Progenitor cell of endocrine pancreas (in vitro differentiated cells): Measurements from ENCODE around the gene MEGF8. TPM values are rescaled to one million over a fixed set of nuclear protein-coding genes. Genes with fewer than 3 reads are reported as not detected.

ENCODE experiments used
- DNase-seq: peaks from one replicate; pipeline ENCODE4 v3.0.0; 2021; ENCODE audit warnings: low spot score; ENCODE audit not compliant: unreplicated experiment
- H3K27ac Mint-ChIP-seq: 2 replicates; pipeline ENCODE4 v1.8.0; 2021; ENCODE audit warnings: mild to moderate bottlenecking, moderate library complexity, mixed read lengths
- H3K27me3 Mint-ChIP-seq: 2 replicates; pipeline ENCODE4 v1.8.0; 2021; ENCODE audit warnings: mixed read lengths
- H3K36me3 Mint-ChIP-seq: 2 replicates; pipeline ENCODE4 v1.8.0; 2022; ENCODE audit warnings: mixed read lengths; ENCODE audit not compliant: insufficient read depth
- H3K4me1 Mint-ChIP-seq: 2 replicates; pipeline ENCODE4 v1.8.0; 2021; ENCODE audit warnings: low read depth, mixed read lengths
- H3K4me3 Mint-ChIP-seq: 2 replicates; pipeline ENCODE4 v1.8.0; 2021; ENCODE audit warnings: low read depth, mild to moderate bottlenecking, moderate library complexity, mixed read lengths
- H3K9me3 Mint-ChIP-seq: 2 replicates; pipeline ENCODE4 v1.8.0; 2021; ENCODE audit warnings: low read depth, mixed read lengths
- CTCF ChIP-seq: fragments of 200-600 bp; sonication (generic); IDR thresholded peaks from one replicate; pipeline ENCODE4 v1.5.0; 2021; ENCODE audit warnings: antibody characterized with exemption, mild to moderate bottlenecking; ENCODE audit not compliant: unreplicated experiment
- total RNA-seq: library from RNA; stranded (reverse); gene quantifications from 2 replicates; pipeline ENCODE4 v1.2.1, GENCODE V29; 2021

The MEGF8 gene
- total RNA-seq, 1 donor from 2014 or later, result 61.7 TPM

GRCh38 chr19:42324655-42325307 lies 654 bp upstream of the MEGF8 start:
- H3K9me3 Mint-ChIP-seq, result no peaks in the 10 kb centered on the region
- peak overlapping the region; percentile 83 for H3K4me3 Mint-ChIP-seq
- H3K27me3 Mint-ChIP-seq, result peaks cover 41% of the 10 kb centered on the region
- peak; percentile 95 for TF ChIP-seq CTCF
- no peaks in the 10 kb centered on the region for H3K36me3 Mint-ChIP-seq
- peak overlapping the region; percentile 91 for H3K27ac Mint-ChIP-seq
- no peak for DNase-seq
- H3K4me1 Mint-ChIP-seq, result peaks cover 17% of the 10 kb centered on the region

GRCh38 chr19:42325896-42326771 lies 699 bp downstream of the MEGF8 start:
- TF ChIP-seq CTCF, result peak; percentile 44
- no peak for DNase-seq
- H3K4me1 Mint-ChIP-seq, result peaks cover 17% of the 10 kb centered on the region
- H3K27me3 Mint-ChIP-seq, result peaks cover 29% of the 10 kb centered on the region
- peak overlapping the region; percentile 71 for H3K27ac Mint-ChIP-seq
- H3K9me3 Mint-ChIP-seq, result no peaks in the 10 kb centered on the region
- H3K4me3 Mint-ChIP-seq, result peak overlapping the region; percentile 83
- H3K36me3 Mint-ChIP-seq, result no peaks in the 10 kb centered on the region

- TF ChIP-seq CTCF, result no peak
- Mint-ChIP-seq H3K36me3 (no peaks in the 10 kb centered on the region), H3K9me3 (no peaks in the 10 kb centered on the region), H3K4me1 (peaks cover 17% of the 10 kb centered on the region), H3K4me3 (peak overlapping the region; percentile 83), H3K27ac (no peak overlapping the region), H3K27me3 (peaks cover 23% of the 10 kb centered on the region)
- no peak for DNase-seq
Observed at GRCh38 chr19:42326969-42327368, 1.5 kb downstream of the MEGF8 start.

- no peaks in the 10 kb centered on the region for H3K9me3 Mint-ChIP-seq
- H3K27ac Mint-ChIP-seq, result no peak overlapping the region
- DNase-seq, result no peak
- H3K36me3 Mint-ChIP-seq, result no peaks in the 10 kb centered on the region
- TF ChIP-seq CTCF, result no peak
- peaks cover 19% of the 10 kb centered on the region for H3K27me3 Mint-ChIP-seq
- peak overlapping the region; percentile 83 for H3K4me3 Mint-ChIP-seq
- H3K4me1 Mint-ChIP-seq, result peaks cover 17% of the 10 kb centered on the region
Observed at GRCh38 chr19:42327381-42327780, 1.9 kb downstream of the MEGF8 start.

GRCh38 chr19:42328106-42328505 lies 2.7 kb downstream of the MEGF8 start:
- no peak overlapping the region for H3K4me3 Mint-ChIP-seq
- DNase-seq, result no peak
- peaks cover 17% of the 10 kb centered on the region for H3K4me1 Mint-ChIP-seq
- H3K27ac Mint-ChIP-seq, result peak overlapping the region; percentile 21
- peaks cover 12% of the 10 kb centered on the region for H3K27me3 Mint-ChIP-seq
- no peaks in the 10 kb centered on the region for H3K9me3 Mint-ChIP-seq
- H3K36me3 Mint-ChIP-seq, result no peaks in the 10 kb centered on the region
- no peak for TF ChIP-seq CTCF
